Colon (tissue), 2 donors: ENCODE measurements around the gene SLC9A1.
"Not testable (repeated sequence)": the region's sequence is repeated elsewhere in the genome, so short reads cannot be mapped to it uniquely, and the experiment has no call there.

Source experiments
- FAIRE-seq: peaks from 2 replicates; lab custom pipeline; 2012; peaks lifted over from hg19 to GRCh38; lab: Jason Lieb, UNC
- donor health status: control.
- donor health status: control.

The SLC9A1 gene

DNA sequence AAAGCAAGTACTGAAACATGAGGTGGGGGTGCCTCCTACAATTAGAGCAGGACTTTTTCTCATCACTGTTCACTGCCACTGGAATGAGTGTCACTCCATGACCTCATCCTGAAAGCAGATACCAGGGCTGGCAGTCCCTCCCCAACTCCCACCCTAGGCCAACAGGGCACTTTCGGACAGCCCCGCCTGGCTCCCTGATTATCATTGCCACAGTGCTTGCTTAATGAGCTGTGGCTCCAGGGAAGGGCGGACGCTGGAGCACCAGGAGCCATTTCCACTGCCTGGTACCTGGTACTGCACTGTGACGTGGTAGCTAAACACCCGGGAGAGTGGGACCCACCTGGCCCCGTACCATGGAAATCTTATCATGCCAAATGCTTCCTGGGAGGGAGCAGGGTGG, 22.3 kb downstream of the SLC9A1 start:
- FAIRE-seq = no peak

DNA sequence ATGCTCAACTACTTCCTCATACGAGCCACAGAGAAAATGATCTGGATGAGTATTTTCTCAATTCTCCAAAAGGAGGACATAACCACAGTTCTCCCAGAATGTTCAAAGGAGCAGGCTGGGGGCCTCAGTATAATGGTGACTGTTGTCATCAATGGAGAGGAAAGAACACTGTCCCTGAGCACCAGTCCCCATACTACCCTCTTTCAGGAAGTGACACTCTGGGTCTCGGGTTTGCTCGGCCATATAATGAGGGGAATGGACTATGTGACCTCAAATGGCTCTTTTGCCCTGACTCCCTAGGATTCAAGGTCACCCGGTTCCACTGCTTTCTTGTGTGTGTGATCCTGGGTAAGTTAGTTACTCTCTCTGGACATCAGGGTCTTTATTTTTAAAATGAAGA, 22.8 kb downstream of the SLC9A1 start:
- FAIRE-seq = no peak

DNA sequence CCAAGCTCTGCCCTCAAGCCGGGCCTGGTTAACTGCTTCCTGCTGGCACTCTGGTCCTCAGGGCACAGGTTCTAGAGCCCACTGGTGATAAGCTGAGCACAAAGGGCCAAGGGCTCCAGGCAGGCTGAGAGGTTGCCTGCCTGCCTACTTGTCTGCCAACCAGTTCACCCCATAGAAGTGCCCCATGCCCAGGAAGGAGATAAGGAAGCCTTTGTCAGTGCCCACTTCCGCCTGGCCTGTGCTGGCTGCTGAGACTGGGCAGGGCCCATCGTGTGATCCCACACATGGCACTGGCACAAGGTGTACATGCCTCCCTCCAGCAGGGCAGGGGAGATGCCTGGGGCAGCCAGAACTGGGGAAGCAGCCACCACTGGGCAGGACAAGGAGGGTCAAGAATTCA, 24.1 kb downstream of the SLC9A1 start:
- no peak for FAIRE-seq

DNA sequence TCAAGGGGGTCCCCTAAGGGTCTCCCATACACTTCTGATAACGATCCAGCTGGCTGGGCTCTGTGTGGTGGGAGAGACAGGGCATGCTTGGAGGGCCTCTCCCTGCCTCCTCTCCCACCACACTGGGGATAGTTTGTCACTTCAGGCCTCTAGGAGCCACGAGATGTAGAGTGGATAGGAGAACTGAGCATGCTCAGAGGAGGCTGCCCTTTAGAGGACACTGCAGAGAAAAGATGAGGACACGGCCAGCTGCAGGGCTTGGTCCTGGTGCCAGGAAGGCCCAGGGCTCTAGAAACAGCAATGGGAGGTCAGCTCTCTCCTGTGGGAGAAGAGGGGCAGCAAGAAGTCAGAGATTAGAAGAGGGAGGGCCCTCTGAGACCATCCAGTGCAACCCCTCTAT, 25.7 kb downstream of the SLC9A1 start:
- FAIRE-seq = no peak

DNA sequence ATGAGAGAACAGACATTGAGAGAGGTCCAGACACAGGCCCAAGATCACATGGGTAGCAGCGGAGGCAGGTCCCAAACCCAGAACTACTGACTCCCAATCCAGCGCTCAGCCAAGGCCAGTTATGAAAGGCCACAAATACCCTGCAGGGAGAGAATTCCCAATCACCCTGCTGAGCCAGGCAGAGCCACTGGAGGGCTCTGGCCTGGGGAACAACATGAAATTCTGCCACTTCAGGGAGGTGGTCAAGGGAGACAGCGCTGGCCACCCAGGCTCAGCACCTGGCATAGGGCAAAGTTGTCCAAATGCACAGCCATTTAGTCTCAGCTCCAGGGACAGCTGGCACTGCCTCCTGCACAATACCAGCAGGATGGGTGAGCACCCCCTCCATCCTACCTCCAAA, 27.5 kb downstream of the SLC9A1 start:
- no peak for FAIRE-seq

DNA sequence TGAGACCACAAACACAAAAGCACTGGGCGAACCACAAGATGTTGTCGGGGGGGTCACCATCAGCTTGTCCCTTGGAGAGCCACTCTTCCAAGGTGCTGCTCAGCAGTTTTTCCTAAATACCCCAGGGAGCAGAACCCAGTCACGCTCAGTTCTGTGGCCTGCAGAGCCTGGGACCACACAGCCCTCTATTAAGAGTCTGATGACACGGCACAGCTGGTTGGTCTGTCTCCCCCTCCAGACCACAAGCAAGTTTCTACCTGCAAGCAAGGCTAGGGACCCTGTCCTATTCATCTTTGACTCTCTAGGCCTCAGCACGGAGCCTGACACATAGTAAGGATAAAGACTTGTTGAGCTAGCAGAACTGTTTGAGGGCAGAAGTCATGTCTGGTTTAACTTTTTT, 28.5 kb downstream of the SLC9A1 start:
- FAIRE-seq = no peak

DNA sequence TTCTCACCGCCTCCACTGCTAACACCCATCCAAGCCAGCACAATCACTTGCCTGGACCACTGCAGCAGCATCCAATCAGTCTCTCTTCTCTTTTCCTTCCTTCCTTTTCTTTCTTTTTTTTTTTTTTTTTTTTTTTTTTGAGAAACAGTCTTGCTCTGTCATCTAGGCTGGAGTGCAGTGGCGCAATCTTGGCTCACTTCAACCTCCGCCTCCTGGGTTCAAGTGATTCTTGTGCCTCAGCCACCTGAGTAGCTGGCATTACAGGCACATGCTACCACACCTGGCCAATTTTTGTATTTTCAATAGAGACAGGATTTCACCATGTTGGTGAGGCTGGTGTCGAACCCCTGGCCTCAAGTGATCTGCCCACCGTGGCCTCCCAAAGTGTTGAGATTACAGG, 29.8 kb downstream of the SLC9A1 start:
- not testable (repeated sequence) for FAIRE-seq

DNA sequence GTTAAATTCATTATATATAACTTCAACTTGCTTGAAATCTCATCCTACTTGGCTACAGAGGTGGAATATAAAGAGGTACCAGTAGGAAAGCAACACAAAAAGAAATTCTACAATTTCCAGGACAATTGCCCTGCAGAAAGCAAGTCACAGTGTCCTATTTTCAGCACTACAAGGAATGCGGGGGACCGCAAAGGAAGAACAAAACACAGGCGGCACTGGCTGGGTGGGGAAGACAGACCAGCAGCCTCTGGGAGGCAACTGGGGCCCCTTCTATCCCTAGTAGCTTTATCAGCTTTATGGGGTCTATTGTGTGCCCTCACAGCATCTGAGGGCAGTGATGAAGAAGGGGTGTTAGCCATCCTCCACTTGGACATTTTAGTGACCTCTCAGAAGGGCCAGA, 30.5 kb downstream of the SLC9A1 start:
- no peak for FAIRE-seq

DNA sequence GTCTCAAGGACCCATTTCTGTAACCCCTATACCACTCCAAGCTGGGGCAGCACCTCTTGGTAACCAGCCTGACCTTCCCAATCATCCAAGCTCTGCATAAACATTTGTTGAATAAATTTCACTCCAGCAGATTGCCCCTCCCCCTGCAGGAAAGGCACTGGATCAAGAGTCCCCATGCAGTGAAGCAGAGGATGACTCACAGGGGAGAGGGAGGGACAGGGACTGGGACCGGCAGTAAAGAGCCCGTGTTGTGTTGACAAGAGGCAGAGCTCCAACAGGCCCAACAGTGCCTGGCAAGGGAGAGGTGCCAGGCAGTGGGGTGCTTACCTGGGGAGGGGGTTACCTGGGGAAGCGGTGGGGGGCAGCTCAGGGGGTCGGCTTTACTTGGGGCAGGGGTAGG, 32.3 kb downstream of the SLC9A1 start:
- no peak for FAIRE-seq

DNA sequence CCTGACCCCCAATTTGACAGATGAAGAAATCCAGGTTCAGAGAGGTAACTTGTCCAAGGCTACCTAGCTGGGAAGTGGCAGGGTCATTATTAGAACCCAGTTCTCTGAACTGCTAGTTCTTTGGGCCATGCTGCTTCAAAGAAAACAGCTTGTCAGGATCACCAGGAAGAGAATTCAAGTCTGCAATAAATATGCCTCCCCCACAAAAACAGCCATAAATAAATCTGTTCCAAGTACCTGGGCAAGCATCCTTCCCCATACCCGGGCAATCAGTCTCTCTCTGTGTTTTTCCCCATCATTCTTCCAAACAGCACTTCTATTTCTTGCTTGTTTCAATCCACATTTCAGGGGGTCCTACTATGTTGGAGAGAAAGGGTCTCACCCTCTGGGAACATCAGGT, 34.1 kb downstream of the SLC9A1 start:
- no peak for FAIRE-seq

DNA sequence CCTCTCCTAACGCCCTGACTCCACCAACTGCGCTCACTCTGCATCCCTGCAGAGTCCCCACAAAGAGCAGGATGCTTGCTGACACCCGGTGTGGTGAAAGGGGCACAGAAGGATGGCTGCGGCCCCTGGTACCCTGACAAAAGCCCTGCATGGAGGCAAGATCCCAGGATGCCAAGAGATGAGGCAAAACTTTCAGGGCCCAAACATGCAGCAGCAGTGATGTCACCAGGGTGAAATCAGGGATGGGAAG, 36.6 kb downstream of the SLC9A1 start:
- FAIRE-seq = no peak

DNA sequence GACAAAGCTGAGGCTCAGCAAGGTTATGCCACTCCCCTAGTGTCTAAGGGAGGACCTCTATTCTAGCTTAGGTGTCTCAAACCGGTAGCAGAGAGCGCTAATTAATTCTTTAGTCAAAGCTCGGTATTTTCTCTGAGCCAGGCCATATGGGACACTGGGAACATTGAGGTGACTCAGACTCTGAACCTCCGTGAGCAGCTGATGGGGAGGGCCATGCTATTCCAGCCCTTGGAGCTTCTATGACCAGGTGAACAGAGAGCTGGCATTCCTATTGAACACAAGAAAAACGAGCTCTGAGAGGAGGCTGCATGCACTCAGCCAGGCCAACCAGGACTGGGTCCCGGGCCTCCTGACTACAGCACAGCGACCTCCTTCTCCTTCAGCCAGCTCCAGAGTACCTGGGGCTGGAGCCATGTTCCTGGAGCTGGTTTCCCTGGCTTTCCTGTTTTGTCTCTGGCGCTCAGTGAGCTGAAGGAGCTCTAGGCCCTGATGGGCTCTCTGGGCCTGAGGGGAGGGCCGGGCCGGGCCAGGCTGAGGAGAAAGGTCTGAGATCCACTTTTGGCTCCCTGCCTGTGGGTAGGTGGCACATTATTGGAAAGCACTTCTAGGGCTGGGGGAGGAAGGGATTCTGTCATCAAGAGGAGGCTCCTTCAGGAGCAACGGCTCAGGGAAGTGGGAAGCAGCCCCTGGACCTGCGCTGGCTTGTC, 37.0 kb downstream of the SLC9A1 start:
- no peak for FAIRE-seq

DNA sequence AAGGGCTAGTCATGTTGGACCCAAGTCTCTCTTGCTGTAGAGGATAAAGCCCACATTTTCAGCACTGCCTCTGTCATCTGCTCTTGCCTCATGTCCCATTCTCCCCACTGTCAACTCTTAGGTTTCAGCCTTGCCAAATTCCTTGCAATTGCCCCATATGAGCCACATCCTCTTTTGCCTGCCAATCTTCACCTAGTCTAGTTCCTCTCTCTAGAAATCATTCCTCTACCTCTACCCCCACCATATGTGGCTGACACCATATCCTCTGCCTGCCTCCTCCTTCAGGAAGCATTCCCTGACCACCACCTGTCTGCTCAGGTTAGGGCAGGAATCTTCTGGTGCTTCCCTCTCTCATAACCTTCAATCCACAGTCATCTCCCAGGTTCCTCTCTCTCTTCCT, 38.2 kb downstream of the SLC9A1 start:
- FAIRE-seq = no peak

DNA sequence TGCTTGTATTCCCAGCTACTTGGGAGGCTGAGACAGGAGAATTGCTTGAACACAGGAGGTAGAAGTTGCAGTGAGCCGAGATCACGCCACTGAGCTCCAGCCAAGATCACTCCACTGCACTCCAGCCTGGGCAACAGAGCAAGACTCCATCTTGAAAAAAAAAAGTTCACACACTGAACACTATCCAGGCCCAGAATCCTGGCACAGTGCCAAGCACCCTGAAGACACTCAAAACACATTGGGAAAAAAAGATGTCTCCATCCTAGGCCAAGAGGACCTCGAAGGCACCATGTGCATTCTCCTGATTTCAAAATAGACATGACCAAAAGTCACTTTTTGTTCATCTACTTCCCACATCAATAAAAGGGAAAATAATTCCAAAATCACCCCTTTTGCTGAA, 38.7 kb downstream of the SLC9A1 start:
- no peak for FAIRE-seq

DNA sequence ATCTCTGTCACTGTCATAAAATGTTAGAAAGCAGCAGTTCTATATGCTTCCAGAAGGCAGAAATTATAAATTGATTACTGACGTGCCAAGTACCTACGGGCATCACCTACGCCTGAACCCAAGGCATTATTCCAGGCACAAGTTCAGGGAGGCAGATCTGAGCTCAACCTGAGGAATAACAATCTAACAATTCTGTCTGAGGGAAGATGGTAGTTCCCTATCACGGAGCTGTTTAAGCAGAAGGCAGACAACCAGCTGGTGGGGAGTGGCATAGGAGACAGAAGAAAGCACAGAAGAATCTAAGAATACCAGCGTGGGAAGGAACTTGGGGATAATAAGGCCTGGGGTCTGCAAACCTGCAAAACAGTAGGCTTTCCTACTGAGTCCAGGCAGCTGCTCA, 40.4 kb downstream of the SLC9A1 start:
- no peak for FAIRE-seq

DNA sequence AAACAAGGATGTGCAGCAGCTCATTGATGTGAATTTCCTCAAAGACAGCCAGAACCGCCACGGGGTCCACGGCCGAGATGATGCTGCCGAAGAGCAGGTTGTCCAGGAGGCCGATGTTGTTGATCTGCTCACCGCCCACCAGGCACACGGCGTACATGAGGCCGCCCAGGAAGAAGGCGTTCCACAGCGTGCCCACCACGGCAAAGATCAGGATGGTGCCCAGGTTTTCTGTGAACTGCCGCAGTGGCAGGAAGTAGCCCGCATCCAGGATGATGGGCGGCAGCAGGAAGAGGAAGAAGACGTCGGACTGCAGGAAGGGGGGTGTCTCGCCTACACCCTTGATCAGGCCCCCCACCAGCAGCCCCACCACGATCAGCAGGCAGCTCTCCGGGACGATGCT, 41.1 kb downstream of the SLC9A1 start:
- no peak for FAIRE-seq

DNA sequence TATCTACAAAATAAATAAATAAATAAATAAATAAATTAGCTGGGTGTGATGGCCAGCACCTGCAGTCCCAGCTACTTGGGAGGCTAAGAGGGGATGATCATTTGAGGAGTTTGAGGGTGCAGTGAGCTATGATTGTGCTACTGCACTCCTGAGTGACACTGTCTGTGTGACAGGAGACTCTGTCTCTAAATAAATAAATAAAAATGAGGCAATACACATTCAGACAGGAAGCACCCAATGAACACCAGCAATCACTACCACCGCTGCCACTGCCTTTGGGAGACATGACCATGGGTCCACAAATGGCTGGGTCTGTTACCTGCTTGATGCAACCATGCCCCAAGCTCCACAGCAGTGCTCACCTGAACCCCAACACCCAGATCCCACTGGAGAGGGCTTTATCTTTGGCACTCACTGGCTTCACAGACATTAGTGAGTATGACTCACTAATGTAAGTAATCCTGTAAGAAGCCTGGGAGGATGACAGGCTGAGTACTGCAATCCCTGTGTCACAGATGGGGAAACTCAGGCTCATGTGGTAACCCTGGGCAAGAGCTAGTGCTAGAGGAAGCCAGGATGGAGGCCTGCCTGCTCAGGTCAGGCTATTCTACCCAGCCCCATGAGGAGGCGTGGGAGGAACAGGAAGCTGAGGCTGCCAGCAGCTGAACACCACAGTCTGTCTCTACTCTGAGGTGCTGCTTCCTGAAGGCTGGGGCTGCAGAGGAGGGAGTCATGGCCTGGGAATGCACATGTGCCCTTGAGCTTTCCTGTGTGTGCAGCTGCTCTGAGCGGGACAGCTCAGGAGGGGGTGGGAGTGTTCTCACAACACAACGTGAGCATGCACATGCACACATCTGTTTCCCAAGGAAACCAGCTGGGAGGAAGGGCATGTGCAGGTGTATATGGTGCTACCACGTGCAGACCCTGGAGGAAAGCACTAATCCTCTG, 43.0 kb downstream of the SLC9A1 start:
- no peak for FAIRE-seq

DNA sequence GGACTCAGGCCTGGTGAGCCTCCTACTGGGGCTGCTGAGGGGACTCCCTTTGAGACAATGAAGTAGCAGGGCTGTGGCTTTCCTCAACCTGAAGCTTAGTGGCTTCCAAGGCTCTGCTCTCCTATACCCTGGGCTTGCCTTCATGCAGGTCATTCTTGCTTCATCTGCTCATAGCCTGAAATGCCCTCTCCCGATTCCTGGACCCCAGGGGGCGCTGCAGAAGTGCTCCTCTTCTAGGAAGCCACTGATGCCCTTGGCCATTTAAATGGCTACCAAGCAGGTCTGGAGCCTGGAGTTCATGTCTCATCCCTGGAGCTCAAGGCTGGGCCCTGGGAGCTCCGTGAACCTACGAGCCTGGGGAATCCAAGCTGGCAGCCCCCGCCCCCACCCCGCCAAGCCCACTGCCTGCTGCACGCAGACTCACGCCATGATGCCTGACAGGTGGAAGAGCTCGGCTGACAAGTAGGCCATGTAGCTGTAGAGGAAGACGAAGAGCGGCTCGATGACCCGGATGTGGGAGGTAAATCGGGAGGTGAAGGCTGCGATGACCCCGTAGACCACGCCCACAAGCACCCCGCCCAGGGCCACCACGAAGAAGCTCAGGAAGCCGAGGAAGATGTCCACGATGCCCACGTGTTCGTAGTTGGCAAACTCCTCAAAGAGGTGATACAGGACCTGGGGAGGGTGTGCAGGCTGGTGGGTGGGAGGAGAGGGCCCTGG, 45.7 kb downstream of the SLC9A1 start:
- FAIRE-seq = no peak

DNA sequence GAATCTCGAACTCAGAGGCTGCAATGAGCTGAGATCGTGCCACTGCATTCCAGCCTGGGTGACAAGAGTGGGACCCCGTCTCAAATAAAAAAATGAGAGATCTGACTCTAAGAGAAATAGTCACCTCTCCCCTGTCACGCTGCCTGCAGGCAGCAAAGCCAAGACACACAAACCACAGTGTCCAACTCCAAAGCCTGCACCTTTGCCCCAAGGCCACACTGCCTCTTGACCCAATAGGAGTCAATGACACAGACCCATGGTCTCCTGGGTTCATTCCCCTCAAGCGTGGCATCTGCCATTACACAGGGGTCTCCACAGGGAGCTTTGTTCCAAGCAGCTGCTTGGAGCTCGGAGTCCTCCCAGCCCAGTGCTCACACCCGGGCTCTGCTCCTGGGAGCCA, 46.3 kb downstream of the SLC9A1 start:
- no peak for FAIRE-seq

DNA sequence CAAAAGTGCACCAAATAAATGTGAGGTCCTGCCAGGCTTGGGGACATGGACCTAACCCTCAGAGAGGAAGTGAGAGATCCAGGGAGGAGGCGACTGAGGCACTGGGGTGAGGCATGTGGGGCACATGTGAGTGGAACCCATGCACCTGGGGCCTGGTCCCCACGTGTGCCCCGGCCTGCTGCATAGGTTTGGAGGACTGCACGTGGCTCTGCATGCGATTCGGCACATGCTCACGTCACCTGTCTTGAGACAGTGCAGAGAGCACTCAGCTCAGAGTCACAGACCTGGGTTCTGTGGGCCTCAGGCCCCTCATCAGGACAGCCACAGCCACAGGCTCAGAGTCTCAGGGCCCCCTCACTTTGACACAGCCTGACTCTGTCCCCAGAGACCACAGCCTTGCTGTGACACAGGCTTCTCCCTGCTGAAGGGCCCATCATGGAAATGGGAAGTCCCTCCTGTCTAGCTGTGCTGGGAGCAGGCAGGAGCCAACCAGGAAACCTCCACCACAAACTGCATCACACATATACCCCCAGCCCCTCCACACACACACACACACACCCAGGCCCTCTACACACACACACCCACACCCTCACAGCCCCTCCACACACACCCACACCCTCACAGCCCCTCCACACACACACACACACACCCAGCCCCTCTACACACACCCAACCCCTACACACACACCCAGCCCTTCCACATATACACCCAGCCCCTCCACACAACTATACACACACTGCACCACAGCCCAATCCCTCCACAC, 48.2 kb downstream of the SLC9A1 start:
- FAIRE-seq = no peak

DNA sequence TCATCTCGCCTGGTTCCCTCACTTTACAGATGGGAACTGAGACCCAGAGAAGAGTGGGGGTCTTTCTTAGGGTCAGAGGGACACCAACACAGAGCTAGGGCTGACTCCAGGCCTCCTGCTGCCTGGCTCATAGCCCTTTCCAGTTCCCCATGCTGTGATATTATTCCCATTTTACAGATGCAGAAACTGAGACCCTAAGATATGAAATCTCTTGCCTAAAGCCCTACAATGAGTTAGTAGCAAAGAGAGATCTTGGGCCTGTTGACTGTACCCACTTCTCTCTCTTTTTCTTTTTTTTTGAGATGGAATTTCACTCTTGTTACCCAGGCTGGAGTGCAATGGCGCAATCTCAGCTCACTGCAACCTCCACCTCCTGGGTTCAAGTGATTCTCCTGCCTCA, 49.9 kb downstream of the SLC9A1 start:
- no peak for FAIRE-seq

DNA sequence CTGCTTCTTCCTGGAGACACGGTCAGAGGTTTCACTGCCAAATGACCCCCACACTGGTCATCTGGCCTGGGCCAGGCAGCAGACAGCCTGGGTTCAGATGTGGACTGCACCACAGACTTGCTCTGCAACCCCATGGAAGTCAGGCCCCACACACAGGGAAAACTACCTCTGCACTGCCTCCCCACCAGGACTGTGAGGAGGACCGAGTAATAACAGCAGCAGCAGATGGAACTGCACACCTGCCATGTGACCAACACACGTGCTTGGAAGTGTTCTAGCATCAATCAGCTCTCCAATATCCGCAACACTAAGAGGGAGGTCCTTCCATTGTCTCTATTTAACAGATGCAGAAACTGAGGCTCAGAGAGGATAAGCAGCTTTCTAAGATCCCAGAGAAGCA, 51.4 kb downstream of the SLC9A1 start:
- no peak for FAIRE-seq
